Neural progenitor cell (in vitro differentiated cells): ENCODE results near the gene KIAA1217. TPM values are rescaled to one million over a fixed set of nuclear protein-coding genes. Genes with fewer than 3 reads are reported as not detected.
"Not testable (repeated sequence)": the region's sequence is repeated elsewhere in the genome, so short reads cannot be mapped to it uniquely, and the experiment has no call there.

ENCODE experiments used
- DNase-seq: peaks from one replicate; pipeline ENCODE4 v3.0.0-alpha.2; 2016; ENCODE audit warnings: low spot score
- H2AFZ ChIP-seq: fragments of 200-600 bp; sonication (generic); replicated peaks from 2 replicates; pipeline ENCODE4 v1.6.1; 2016; ENCODE audit warnings: antibody characterized with exemption
- H3F3A ChIP-seq: fragments of 200-600 bp; sonication (generic); 2 replicates; pipeline ENCODE4 v1.6.1; 2016; ENCODE audit warnings: antibody characterized with exemption, low read depth
- H3K27ac ChIP-seq: fragments of 200-600 bp; sonication (generic); 2 replicates; pipeline ENCODE4 v1.5.1; 2016; ENCODE audit warnings: mild to moderate bottlenecking
- H3K27me3 ChIP-seq: fragments of 200-600 bp; sonication (generic); 2 replicates; pipeline ENCODE4 v1.6.1; 2016; ENCODE audit warnings: mild to moderate bottlenecking, moderate library complexity
- H3K36me3 ChIP-seq: fragments of 200-600 bp; sonication (generic); 2 replicates; pipeline ENCODE4 v1.5.1; 2016
- H3K4me1 ChIP-seq: fragments of 200-600 bp; sonication (generic); 2 replicates; pipeline ENCODE4 v1.6.1; 2016; ENCODE audit warnings: mixed run types
- H3K4me2 ChIP-seq: fragments of 200-600 bp; sonication (generic); 2 replicates; pipeline ENCODE4 v1.6.1; 2016
- H3K4me3 ChIP-seq: fragments of 200-600 bp; sonication (generic); 2 replicates; pipeline ENCODE4 v1.5.1; 2016
- H3K79me2 ChIP-seq: fragments of 200-600 bp; sonication (generic); 2 replicates; pipeline ENCODE4 v1.6.1; 2016; ENCODE audit warnings: low read depth
- H3K9ac ChIP-seq: fragments of 200-600 bp; sonication (generic); 2 replicates; pipeline ENCODE4 v1.6.1; 2016
- H3K9me3 ChIP-seq: fragments of 200-600 bp; sonication (generic); 2 replicates; pipeline ENCODE4 v1.5.1; 2016; ENCODE audit warnings: low read depth
- H4K20me1 ChIP-seq: fragments of 200-600 bp; sonication (generic); 2 replicates; pipeline ENCODE4 v1.6.1; 2016; ENCODE audit warnings: low read depth
- H3K27ac Mint-ChIP-seq: 3 replicates; pipeline ENCODE4 v1.8.0; 2021; ENCODE audit warnings: mixed read lengths
- H3K27me3 Mint-ChIP-seq: 2 replicates; pipeline ENCODE4 v1.8.0; 2022; ENCODE audit warnings: low read depth, mild to moderate bottlenecking, inconsistent platforms, moderate library complexity, mixed read lengths; ENCODE audit not compliant: insufficient read depth
- H3K36me3 Mint-ChIP-seq: 3 replicates; pipeline ENCODE4 v1.8.0; 2021; ENCODE audit warnings: mixed read lengths
- H3K4me1 Mint-ChIP-seq: 3 replicates; pipeline ENCODE4 v1.8.0; 2021; ENCODE audit warnings: mixed read lengths
- H3K4me3 Mint-ChIP-seq: 3 replicates; pipeline ENCODE4 v1.8.0; 2021; ENCODE audit warnings: mild to moderate bottlenecking, moderate library complexity, mixed read lengths
- H3K9me3 Mint-ChIP-seq: 3 replicates; pipeline ENCODE4 v1.8.0; 2020; ENCODE audit warnings: mixed read lengths
- EZH2 ChIP-seq: fragments of 200-600 bp; sonication (generic); IDR thresholded peaks from 2 replicates; pipeline ENCODE4 v1.6.1; 2017; ENCODE audit warnings: antibody characterized with exemption, mild to moderate bottlenecking, moderate library complexity
- EZH2phosphoT487 ChIP-seq: fragments of 200-600 bp; sonication (generic); IDR thresholded peaks from 2 replicates; pipeline ENCODE4 v1.6.1; 2017; ENCODE audit warnings: antibody characterized with exemption
- total RNA-seq: library from RNA; depleted of rRNA; stranded (reverse); fragments of >200 nt; gene quantifications from 2 replicates; pipeline ENCODE4 v1.2.3, GENCODE V29; 2015; ENCODE audit warnings: low replicate concordance
- TF ChIP-seq, protein P1 (sequence below): fragments of 200-600 bp; sonication (generic); IDR thresholded peaks from 2 replicates; pipeline ENCODE4 v1.5.1; 2017; ENCODE audit warnings: antibody characterized with exemption, mild to moderate bottlenecking

Gene KIAA1217
- total RNA-seq, 1 donor from 2014 or later: 13.1 TPM

DNA sequence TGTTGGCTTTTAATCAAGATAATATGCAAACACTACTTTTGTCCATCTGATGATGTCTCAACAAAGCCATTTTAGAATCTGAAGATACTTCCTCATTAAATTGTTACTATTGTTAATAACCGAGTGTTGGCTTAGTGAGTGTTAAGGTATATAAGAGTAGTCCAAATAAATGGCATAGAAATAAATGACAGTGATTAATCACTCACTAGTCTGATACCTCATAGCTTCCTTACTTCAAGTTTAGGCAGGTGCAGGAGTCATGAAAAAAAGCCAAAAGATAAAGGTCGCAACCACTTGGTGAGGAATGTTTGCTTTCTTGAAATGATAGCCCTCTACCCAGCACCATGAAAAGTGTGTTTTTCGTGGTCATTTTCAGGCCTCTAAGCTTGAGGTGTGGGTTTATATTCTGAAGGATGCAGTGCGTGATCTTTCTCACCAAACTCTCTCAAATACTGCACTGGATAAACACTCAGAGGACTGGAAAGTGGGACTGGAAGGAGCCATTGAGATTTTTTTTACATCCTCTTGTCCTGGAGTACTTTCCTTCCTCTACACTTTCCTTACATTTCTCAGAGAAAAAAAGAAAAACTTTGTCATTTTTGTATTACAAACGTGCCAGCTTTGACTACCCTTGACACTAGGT, 138.1 kb downstream of the KIAA1217 start:
- Mint-ChIP-seq H3K4me3 (no peak overlapping the region), H3K4me1 (peaks cover 28% of the 10 kb centered on the region), H3K9me3 (no peaks in the 10 kb centered on the region), H3K36me3 (peaks cover 7% of the 10 kb centered on the region), H3K27ac (no peak overlapping the region), H3K27me3 (no peaks in the 10 kb centered on the region)
- Histone ChIP-seq H3F3A (peaks cover 9% of the 10 kb centered on the region), H3K27ac (no peak overlapping the region), H3K9ac (no peak overlapping the region), H3K4me3 (no peak overlapping the region), H4K20me1 (peaks cover 11% of the 10 kb centered on the region), H3K9me3 (no peaks in the 10 kb centered on the region), H3K79me2 (peaks cover 9% of the 10 kb centered on the region), H3K36me3 (no peaks in the 10 kb centered on the region), H3K4me2 (no peak overlapping the region), H3K4me1 (peaks cover 19% of the 10 kb centered on the region), H2AFZ (no peak overlapping the region), H3K27me3 (no peaks in the 10 kb centered on the region)
- TF ChIP-seq EZH2 (no peak), EZH2phosphoT487 (no peak)
- TF ChIP-seq, protein P1, sequence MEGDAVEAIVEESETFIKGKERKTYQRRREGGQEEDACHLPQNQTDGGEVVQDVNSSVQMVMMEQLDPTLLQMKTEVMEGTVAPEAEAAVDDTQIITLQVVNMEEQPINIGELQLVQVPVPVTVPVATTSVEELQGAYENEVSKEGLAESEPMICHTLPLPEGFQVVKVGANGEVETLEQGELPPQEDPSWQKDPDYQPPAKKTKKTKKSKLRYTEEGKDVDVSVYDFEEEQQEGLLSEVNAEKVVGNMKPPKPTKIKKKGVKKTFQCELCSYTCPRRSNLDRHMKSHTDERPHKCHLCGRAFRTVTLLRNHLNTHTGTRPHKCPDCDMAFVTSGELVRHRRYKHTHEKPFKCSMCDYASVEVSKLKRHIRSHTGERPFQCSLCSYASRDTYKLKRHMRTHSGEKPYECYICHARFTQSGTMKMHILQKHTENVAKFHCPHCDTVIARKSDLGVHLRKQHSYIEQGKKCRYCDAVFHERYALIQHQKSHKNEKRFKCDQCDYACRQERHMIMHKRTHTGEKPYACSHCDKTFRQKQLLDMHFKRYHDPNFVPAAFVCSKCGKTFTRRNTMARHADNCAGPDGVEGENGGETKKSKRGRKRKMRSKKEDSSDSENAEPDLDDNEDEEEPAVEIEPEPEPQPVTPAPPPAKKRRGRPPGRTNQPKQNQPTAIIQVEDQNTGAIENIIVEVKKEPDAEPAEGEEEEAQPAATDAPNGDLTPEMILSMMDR: no peak
- DNase-seq: no peak

DNA sequence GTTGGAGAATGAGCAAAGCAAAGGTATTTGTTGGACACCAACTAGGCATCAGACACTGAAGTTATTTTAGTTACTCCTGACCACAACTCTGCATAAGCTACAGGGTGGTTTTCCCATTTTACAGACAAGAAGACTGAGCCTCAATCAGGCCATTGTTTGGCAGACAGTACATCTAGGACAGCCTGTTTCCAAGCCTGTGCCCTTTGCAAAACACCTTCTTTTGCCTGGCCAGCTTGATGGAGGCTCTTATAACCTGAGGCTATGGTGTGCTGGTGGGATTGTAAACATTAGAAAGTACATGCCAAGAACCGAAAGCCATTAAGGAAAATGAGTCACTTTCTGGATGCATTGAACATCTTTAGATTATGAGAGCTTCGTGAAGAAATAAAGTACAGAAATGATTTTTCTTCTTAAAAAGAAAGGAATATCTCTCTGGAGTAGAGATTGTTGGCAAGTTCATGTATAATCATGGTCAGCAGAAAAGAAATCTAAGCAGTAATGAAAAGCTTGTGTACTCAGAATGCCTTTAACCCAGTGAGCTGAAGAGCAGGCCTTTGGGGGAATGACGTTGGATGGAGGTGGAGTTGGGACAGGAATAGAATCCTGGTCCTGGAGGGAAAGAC, 140.6 kb downstream of the KIAA1217 start:
- Histone ChIP-seq H3K9me3 (no peaks in the 10 kb centered on the region), H3K27ac (no peak overlapping the region), H3K79me2 (no peaks in the 10 kb centered on the region), H2AFZ (no peak overlapping the region), H3K4me1 (peaks cover 40% of the 10 kb centered on the region), H3K36me3 (no peaks in the 10 kb centered on the region), H3F3A (peaks cover 11% of the 10 kb centered on the region), H4K20me1 (peaks cover 30% of the 10 kb centered on the region), H3K4me3 (no peak overlapping the region), H3K27me3 (no peaks in the 10 kb centered on the region), H3K9ac (no peak overlapping the region), H3K4me2 (no peak overlapping the region)
- H3K9me3 Mint-ChIP-seq: no peaks in the 10 kb centered on the region
- TF ChIP-seq EZH2 (no peak), EZH2phosphoT487 (no peak)
- TF ChIP-seq, protein P1: no peak
- H3K4me3 Mint-ChIP-seq: no peak overlapping the region
- H3K27me3 Mint-ChIP-seq: no peaks in the 10 kb centered on the region
- H3K36me3 Mint-ChIP-seq: peaks cover 7% of the 10 kb centered on the region
- H3K27ac Mint-ChIP-seq: no peak overlapping the region
- no peak for DNase-seq
- peaks cover 48% of the 10 kb centered on the region for H3K4me1 Mint-ChIP-seq

DNA sequence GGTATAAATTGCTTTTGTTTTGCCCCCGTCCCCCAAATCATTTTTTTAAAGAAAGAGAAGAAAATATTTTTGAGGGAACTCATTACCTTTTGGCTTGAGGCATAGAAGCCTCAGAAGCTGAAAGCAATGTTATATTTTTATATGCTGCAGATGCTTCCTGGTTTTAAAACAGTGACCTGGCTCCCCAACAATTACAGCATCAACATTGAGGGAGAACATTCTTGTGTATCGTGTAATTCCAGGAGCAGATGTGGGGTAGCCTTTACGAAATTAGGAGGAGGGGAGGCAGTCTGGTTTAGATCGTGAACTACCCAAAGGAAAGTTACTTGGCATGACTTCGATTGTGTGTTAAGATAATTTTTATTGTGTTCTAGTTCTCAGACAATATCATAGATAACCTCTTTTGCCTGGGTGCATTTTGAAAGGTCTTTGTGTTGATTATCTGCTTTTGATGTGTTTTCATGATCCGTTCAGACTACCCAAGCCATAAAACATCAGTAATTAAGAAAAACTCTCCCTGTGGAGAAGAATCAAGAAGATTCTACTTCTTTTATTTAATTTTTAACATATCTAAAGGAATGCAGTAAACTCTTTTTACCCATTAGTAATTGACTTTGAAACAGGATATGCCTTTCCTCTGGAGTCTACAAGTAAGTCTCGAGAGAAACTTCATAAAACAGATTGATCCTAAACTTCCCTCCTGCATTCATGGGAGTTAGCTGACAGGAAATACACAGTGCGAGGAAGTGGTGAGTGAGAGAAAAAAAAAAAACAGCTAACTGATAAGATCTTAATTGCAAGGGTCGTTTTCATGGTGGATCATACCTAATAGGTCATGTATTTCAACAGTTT, 141.4 kb downstream of the KIAA1217 start:
- H3K9me3 ChIP-seq: no peaks in the 10 kb centered on the region
- H2AFZ ChIP-seq: no peak overlapping the region
- Mint-ChIP-seq H3K27ac (no peak overlapping the region), H3K4me1 (peaks cover 48% of the 10 kb centered on the region), H3K27me3 (no peaks in the 10 kb centered on the region), H3K36me3 (peaks cover 7% of the 10 kb centered on the region), H3K4me3 (no peak overlapping the region), H3K9me3 (no peaks in the 10 kb centered on the region)
- H3K4me1 ChIP-seq: peaks cover 38% of the 10 kb centered on the region
- H3K79me2 ChIP-seq: no peaks in the 10 kb centered on the region
- H3K27ac ChIP-seq: no peak overlapping the region
- H3F3A ChIP-seq: peaks cover 11% of the 10 kb centered on the region
- DNase-seq: no peak
- TF ChIP-seq EZH2phosphoT487 (no peak), EZH2 (no peak)
- TF ChIP-seq, protein P1: no peak
- no peak overlapping the region for H3K4me3 ChIP-seq
- no peak overlapping the region for H3K9ac ChIP-seq
- H4K20me1 ChIP-seq: peaks cover 37% of the 10 kb centered on the region
- no peaks in the 10 kb centered on the region for H3K36me3 ChIP-seq
- no peak overlapping the region for H3K4me2 ChIP-seq
- no peaks in the 10 kb centered on the region for H3K27me3 ChIP-seq

DNA sequence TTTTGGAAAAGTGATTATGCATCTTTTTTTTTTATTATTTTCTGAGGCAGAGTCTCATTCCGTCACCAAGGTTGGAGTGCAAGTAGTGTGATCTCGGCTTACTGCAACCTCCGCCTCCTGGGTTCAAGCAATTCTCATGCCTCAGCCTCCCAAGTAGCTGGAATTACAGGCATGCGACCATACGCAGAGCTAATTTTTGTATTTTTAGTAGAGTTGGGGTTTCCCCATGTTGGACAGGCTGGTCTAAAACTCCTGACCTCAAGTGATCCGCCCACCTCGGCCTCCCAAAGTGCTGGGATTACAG, 141.9 kb downstream of the KIAA1217 start:
- Histone ChIP-seq H3F3A (peaks cover 11% of the 10 kb centered on the region), H4K20me1 (peaks cover 39% of the 10 kb centered on the region), H3K4me1 (peaks cover 39% of the 10 kb centered on the region)
- H3K36me3 ChIP-seq, H3K79me2 ChIP-seq, H3K4me3 Mint-ChIP-seq, H3K27me3 ChIP-seq, H3K9me3 Mint-ChIP-seq, H3K4me2 ChIP-seq, H3K36me3 Mint-ChIP-seq, H3K27me3 Mint-ChIP-seq, H3K27ac Mint-ChIP-seq, H3K27ac ChIP-seq, H3K9ac ChIP-seq, H3K4me3 ChIP-seq, H3K9me3 ChIP-seq, H2AFZ ChIP-seq, DNase-seq: not testable (repeated sequence)
- peaks cover 50% of the 10 kb centered on the region for H3K4me1 Mint-ChIP-seq
